Ecto neural progenitor cell (in vitro differentiated cells): ENCODE measurements around the gene PRICKLE2.

Experiments
- DNase-seq: peaks from one replicate; pipeline ENCODE4 v3.0.0-alpha.2; 2018; ENCODE audit warnings: low spot score

PRICKLE2 gene

DNA sequence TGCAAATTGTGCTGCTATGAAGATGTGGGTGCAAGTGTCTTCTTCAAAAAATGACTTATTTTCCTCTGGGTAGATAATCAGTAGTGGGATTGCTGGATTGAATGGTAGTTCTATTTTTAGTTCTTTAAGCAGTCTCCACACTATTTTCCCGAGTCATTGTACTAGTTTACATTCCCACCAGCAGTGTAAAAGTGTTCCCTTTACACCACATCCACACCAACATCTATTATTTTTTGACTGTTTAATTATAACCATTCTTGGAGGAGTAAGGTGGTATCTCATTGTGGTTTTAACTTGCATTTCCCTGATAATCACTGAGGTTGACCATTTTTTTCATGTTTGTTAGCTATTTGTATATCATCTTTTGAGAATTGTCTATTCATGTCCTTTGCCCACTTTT, 182.3 kb downstream of the PRICKLE2 start:
- DNase-seq, result no peak
